GM21515 (cell line): Measurements from ENCODE around the gene PDE2A.

Source experiments
- ATAC-seq: cut with Tn5 transposase; IDR thresholded peaks from one replicate; pipeline ENCODE4 v1.9.1; 2021; ENCODE audit not compliant: unreplicated experiment

Gene PDE2A

GRCh38 chr11:72658989-72659640, 15.1 kb downstream of the PDE2A start:
- no peak for ATAC-seq

GRCh38 chr11:72657411-72658100, 16.7 kb downstream of the PDE2A start:
- ATAC-seq: no peak

DNA sequence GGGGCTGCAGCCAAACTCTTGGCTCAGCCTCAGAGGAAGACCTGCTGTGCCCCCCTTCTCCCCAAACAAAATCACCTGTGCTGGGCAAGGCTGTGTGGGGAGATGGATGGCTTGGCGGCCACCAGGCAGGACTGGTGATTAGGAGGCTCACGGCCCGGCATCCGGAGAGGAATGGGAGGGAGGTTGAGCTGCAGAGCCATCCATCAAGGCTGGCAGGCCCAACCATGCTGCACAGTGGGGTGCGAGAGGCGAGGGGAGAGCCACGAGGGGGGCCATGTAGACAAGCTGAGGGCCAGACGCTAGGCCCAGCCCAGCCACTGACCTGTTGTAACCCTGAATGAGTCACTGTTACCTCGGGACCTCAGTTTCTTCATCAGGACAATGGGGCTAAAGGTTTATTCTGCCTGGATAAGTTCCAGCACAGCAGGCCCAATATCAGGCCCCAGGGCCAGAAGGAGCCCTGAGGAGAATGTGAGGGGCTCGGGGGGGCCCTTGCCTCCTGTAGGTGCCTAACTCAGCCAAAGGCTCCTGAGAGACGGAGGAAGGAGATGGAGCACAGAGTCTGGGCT, 18.2 kb downstream of the PDE2A start:
- no peak for ATAC-seq

DNA sequence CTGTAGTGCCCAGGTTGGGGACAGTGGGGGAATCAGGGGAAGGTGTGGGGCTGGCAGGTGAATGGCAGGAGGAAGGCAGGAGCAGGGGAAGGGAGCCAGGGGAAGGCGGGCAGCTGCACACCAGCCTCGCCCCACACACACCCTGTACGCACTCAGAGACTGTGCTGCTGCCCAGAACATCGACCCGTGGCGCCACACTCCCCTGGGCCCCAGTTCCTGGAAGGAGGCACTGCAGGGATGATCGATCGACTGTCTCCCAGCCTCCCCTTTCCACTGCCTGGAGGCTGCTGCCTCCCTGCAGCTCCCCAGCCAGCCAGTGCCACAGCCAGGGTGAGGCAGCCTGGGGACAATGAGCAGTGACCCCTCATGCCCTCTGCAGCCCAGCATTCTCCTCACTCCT, 19.2 kb downstream of the PDE2A start:
- no peak for ATAC-seq

- ATAC-seq: no peak
Observed at GRCh38 chr11:72653649-72654048, 20.6 kb downstream of the PDE2A start.

DNA sequence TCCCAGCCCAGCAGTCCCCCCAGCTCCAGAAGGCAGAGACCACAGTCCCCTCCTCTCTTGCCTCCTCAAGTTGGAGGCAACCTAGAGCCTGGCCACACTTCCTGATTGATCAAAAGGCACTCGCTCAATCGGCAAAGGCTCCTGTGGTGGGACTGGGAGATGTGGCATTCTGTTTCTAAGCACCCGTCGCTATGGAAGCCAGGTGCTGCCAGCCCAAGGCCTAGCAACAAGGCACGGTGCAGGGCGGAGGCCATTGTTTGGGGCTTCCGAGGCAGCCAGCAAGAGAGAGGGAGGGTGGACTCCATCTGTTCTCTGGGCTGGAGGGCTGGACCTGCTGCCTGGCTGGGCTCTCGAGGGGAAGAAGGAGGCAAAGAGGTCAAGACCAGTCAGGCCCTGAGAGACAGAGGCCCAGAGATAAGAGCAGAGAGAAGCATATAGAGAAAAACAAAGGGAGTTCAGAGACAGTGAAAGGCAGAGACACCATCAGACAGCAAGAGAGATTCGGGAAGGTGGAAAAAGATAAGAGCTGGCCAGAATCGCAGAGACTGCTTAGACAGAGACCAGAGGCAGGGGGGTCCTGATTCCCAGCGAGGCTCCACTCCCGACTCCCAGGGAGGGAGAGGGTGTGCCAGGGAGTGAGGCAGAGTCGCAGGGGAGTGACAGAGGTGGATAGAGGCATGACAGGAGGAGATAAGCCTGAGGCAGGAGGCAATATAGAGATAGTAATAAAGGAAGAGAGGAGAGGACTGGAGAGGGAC, 21.2 kb downstream of the PDE2A start:
- no peak for ATAC-seq

DNA sequence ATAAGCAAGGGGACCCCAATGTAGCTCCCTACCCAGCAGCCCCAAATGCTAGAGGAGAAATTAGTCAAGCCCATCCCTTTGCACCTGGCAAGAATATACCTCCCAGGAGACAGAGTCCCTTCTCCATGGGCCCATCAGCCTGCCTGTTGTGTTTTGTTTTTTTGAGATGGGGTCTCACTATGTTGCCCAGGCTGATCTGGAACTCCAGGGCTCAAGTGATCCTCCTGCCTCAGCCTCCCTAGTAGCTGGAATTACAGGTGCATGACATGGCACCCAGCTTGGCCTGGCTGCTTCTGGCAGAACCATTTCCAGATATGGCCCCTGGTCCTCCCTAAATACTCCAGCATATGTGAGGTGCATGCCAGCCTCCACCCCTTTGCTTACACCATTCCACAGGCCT, 22.1 kb downstream of the PDE2A start:
- no peak for ATAC-seq

DNA sequence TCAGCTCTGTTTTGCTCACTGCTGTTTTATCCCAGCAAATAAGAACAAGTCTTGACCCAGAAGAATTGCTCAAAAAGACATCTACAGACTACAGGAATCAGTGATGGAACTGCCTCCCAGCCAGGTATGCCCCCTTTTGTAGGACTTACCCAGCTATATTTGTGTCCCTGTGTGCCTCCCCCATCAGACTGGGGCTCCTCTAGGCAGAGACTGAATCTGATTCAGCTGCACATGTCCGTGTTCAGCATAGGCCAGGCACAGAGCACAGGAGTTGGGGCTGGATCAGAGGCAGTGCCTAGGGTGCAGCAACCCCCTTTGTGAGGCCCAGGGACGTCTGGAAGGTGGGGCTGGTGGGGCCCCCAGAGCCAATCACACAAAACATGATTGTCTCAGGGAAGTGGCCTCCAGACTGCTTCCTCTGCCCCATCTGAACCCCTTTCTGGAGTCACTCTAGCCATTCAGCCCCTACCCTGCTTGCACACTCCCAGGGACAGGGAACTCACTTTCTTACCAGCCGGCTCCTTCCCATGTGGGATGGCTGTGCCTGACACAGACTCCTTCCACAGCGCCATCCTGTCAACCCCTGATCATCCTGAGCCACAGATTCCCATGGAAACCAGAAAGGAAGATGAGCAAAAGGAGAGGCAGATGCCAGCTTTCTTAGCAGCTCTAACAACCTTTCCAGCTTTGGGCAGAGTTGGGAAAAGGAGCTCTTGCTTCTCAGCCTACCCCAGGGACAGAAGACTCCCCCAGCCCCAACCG, 24.8 kb downstream of the PDE2A start:
- no peak for ATAC-seq

DNA sequence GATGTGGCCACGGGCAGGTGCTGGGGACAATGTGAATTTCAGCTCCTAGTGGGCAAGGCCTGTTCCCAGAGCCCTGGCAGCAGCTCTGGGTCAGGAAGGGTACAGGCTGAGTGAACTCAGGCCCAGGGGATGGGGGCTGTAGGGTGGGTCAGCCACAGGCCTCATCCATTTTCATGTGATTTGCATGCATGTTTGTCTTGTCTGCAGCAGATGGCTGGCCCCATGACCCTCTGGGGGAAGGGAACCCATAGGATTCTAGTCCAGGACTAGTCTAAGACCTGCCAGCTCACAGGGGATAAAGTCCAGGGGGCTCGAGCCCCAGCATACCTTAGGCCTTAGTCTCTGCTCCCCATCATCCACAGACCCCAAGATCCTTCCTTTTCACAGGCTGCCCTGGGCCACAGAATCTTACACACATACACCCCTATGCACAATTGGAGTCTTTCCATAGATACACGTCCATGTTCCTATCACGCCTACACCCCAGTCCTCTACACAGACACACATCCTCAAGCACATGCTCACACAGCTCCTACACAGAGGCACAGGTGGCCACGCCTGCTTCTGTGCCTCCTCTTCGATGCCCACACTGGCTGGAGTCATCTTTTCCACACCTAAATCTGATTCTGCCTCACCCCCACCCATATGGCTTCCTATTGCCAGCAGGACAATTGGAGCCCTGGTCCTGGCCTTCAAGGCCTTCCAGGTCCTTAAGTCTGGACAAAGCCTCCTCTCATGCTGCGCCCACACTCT, 25.7 kb downstream of the PDE2A start:
- ATAC-seq: no peak

GRCh38 chr11:72647882-72648281, 26.3 kb downstream of the PDE2A start:
- no peak for ATAC-seq

DNA sequence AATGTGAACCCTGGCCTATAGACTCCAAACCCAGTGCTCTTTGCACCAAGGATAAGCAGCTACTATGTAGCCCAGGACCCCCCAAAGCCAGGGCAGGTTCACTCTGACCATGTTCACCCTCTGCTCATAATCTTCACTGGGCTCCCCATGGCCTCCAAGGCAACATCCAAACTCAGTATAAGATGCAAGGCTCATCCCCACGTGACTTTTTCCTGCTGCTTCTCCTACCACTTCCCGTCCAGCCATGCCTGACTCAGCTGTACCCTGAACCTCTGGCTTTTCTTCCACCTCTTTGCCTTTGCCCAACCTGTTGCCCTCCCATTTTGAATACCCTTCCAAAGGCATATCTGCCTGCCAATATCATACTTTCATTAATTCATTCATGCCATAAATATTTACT, 27.8 kb downstream of the PDE2A start:
- no peak for ATAC-seq

GRCh38 chr11:72646024-72646423, 28.2 kb downstream of the PDE2A start:
- ATAC-seq: no peak

DNA sequence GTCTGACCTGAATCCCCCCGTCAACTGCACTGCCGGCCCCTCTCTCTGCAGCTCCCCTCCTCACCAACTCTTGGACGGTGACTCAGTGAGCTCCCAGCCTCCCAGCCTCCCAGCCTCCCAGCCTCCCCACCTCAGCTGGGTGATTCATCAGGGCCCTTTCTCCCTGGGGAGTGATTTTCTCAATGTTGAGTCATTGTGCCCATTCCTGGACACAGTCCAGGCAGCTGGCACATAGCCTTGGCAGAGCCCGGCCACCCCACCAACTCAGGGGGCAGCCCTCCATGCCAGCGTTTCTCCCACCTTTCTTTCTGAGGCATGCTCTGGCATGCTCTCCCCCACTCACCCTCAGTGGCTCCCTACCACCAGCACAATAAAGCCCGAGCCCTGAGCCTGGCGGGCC, 30.7 kb downstream of the PDE2A start:
- ATAC-seq: no peak

DNA sequence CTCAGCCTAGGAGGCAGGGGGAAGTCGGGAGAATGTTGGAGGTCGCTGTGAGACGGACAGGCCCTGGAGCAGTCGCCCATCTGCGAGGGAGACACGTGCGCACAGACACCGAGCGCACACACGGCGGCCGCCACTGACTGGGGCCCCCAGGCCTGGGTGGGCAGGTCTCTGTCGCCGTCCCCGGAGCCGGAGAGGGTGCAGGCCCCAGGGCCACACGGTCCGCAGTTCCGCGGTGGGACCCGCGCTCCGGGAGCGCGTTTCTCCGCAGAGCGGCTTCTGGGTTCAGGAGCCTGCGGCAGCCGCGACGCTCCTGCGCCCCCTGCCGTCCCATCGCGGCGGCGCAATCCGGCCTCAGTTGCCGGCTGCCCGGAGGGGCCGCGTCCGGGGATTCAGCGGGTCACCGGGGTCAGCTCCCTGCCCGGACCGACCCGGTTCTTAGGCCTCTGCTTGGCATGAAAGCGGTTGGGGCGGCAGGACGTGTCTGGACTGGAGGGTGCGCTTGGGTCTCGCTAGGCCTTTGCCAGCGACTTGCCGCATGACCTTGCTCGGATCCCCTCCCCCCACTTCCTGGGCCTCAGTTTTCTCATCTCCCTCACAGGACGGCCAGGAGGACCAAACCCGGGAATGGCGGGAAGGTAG, 31.2 kb downstream of the PDE2A start:
- no peak for ATAC-seq

DNA sequence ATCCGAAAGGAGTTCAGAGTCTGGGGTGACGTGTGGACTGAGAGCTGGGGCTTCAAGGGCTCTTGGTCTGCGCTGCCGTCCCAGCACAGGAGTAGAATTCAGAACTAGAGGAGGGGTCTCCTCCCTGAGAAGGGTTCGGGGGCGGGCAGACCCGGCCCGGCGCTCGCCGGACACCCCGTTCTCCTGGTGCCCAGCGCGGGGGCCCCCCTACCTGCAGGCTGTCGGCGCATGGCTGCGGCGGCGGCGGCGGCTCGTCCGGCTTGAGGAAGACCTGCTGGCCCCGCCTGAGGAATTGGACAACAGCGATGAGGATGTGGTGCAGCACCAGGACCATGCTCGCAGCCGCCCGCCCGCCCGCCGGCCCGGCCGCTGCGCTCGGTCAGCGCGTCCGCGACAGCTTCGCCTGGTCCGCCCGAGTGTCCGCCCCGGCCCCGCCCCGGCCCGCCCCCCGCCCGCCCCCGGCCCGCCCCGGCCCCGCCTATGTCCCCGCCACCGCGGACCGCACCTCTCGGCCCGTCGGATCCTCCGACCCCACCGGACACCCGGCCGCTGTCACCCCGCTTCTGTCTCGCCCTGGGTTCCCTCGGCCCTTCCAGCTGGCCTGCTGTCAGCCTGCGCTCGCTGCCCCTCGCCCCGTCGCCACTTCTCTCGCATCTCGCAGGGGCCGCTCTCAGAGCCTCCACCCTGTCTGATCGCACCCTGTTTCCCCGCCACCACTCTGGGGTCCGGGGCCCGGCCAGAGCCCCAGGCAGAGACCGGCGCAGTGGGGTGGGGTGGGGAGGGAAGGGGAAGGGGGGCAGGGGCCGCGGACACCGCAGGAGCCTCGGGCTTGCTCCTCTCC, 32.0 kb downstream of the PDE2A start:
- ATAC-seq: no peak

DNA sequence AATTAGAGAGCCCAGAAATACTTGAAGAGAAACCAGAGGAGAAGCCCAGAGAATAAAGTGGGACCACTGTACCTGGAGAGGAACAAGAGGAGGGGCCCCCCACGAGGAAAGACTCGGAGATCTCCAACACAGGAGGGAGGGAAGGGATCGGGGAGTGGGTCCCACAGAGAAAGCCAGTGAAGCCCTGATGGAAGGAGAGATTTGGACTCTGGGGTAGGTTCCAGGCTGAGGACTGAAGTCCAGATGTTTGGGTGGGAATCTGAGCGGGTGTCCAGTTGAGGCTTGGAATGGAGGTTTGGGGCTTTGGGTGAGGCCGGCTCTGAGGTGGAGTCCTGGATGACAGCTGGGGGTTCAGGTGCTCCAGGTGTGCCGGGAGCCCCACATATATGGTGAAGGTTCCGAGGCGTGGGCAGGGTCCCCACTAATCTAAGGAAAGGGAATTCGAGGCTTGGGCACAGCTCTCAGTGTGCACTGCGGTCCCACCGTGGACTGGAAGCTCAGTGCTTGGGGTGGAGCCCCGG, 32.6 kb downstream of the PDE2A start:
- no peak for ATAC-seq

- ATAC-seq: no peak
Observed at GRCh38 chr11:72639502-72640375, 34.5 kb downstream of the PDE2A start.

DNA sequence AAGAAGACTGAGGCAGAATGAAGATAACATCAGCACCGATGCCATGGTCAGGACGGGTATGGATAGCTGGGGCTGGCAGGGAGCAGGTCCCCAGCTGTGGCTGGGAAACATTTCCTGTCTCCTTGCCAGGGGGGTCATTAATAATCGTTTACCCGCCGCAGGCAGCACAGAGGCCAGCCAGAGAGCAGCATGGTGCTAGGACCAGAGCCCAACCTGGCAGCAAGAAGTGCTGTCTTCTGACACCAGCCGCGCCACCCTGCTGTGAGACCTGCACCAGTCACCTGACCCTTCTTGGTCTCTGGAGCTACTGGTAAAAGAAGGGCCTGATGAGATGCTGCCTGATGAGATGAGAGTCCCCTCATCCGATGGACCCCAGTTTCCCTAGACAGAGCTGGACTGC, 36.3 kb downstream of the PDE2A start:
- ATAC-seq: no peak
